ENCODE measurements around the gene ZNF444. TPM values are rescaled to one million over a fixed set of nuclear protein-coding genes. Genes with fewer than 3 reads are reported as not detected.
"Not testable (repeated sequence)": the region's sequence is repeated elsewhere in the genome, so short reads cannot be mapped to it uniquely, and the experiment has no call there.

ZNF444 gene
- total RNA-seq, 4 donors from 2014 or later: 32.0 to 78.2 (median 52.1) TPM

GRCh38 chr19:56096665-56097064 is 44.4 kb upstream of the ZNF444 start:
- H3K27me3 ChIP-seq: no peaks in the 10 kb centered on the region
- H3K36me3 ChIP-seq: peaks cover 6 to 70% (median 49%) of the 10 kb centered on the region in 4 donors
- WGBS: 85% methylated on average over 11 of the region's 13 CpGs
- H3K4me1 ChIP-seq: peaks cover under 1 to 21% (median 14%) of the 10 kb centered on the region in 4 donors
- no peak for DNase-seq (ENCODE audit: extremely low spot score)
- no peak overlapping the region for H3K4me3 ChIP-seq
- H3K27ac ChIP-seq (replicated peaks in 1 of 4): no peak overlapping the region
- TF ChIP-seq POLR2AphosphoS5 (IDR thresholded peaks at IDR 0.05): no peak
- TF ChIP-seq, protein P1, sequence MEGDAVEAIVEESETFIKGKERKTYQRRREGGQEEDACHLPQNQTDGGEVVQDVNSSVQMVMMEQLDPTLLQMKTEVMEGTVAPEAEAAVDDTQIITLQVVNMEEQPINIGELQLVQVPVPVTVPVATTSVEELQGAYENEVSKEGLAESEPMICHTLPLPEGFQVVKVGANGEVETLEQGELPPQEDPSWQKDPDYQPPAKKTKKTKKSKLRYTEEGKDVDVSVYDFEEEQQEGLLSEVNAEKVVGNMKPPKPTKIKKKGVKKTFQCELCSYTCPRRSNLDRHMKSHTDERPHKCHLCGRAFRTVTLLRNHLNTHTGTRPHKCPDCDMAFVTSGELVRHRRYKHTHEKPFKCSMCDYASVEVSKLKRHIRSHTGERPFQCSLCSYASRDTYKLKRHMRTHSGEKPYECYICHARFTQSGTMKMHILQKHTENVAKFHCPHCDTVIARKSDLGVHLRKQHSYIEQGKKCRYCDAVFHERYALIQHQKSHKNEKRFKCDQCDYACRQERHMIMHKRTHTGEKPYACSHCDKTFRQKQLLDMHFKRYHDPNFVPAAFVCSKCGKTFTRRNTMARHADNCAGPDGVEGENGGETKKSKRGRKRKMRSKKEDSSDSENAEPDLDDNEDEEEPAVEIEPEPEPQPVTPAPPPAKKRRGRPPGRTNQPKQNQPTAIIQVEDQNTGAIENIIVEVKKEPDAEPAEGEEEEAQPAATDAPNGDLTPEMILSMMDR (IDR thresholded peaks at IDR 0.05): no peak
- TF ChIP-seq POLR2A (IDR thresholded peaks at IDR 0.05; ENCODE audit: low read depth): no peak
- no peak for TF ChIP-seq EP300 (IDR thresholded peaks at IDR 0.05)
- H3K9me3 ChIP-seq: no peaks in the 10 kb centered on the region
- intact Hi-C loops (cut with DNase I): no loop called here

- 90% methylated on average over 23 of the region's 23 CpGs for WGBS
- Histone ChIP-seq H3K27me3 (no peaks in the 10 kb centered on the region), H3K9me3 (no peaks in the 10 kb centered on the region), H3K27ac (replicated peaks in 1 of 4) (no peak overlapping the region), H3K4me3 (no peak overlapping the region), H3K4me1 (peaks cover 0 to 21% (median 9%) of the 10 kb centered on the region in 4 donors), H3K36me3 (peaks cover 11 to 76% (median 55%) of the 10 kb centered on the region in 4 donors)
- no peak for TF ChIP-seq POLR2AphosphoS5 (IDR thresholded peaks at IDR 0.05)
- TF ChIP-seq POLR2A (IDR thresholded peaks at IDR 0.05; ENCODE audit: low read depth): no peak
- TF ChIP-seq EP300 (IDR thresholded peaks at IDR 0.05): no peak
- TF ChIP-seq, protein P1 (IDR thresholded peaks at IDR 0.05): no peak
- DNase-seq (ENCODE audit: extremely low spot score): no peak
- intact Hi-C loops (cut with DNase I): no loop called here
These were observed 43.8 kb upstream of the ZNF444 start for GRCh38 chr19:56097306-56097705.

- H3K27me3 ChIP-seq: no peaks in the 10 kb centered on the region
- WGBS: 92% methylated on average over 4 of the region's 7 CpGs
- H3K27ac ChIP-seq (replicated peaks in 1 of 4): no peak overlapping the region
- TF ChIP-seq POLR2A (IDR thresholded peaks at IDR 0.05; ENCODE audit: low read depth): no peak
- TF ChIP-seq, protein P1 (IDR thresholded peaks at IDR 0.05): no peak
- no peak for TF ChIP-seq EP300 (IDR thresholded peaks at IDR 0.05)
- TF ChIP-seq POLR2AphosphoS5 (IDR thresholded peaks at IDR 0.05): no peak
- peaks cover 3 to 26% (median 9%) of the 10 kb centered on the region in 4 donors for H3K4me1 ChIP-seq
- H3K4me3 ChIP-seq: no peak overlapping the region
- intact Hi-C loops (cut with DNase I): no loop called here
- no peaks in the 10 kb centered on the region for H3K9me3 ChIP-seq
- H3K36me3 ChIP-seq: peaks cover 11 to 79% (median 60%) of the 10 kb centered on the region in 4 donors
- DNase-seq (ENCODE audit: extremely low spot score): no peak
These were observed 43.3 kb upstream of the ZNF444 start for GRCh38 chr19:56097776-56098175.

- 96% methylated on average over 20 of the region's 21 CpGs for WGBS
- H3K27ac ChIP-seq (replicated peaks in 1 of 4); H3K4me3 ChIP-seq; H3K9me3 ChIP-seq; DNase-seq (ENCODE audit: extremely low spot score); intact Hi-C loops (cut with DNase I); H3K27me3 ChIP-seq: not testable (repeated sequence)
- Histone ChIP-seq H3K4me1 (peaks cover 8 to 30% (median 14%) of the 10 kb centered on the region in 4 donors), H3K36me3 (peaks cover 11 to 79% (median 62%) of the 10 kb centered on the region in 4 donors)
These were observed 42.9 kb upstream of the ZNF444 start for GRCh38 chr19:56098237-56098636.

GRCh38 chr19:56098731-56099568 is 42.1 kb upstream of the ZNF444 start:
- 91% methylated on average over 26 of the region's 34 CpGs for WGBS
- TF ChIP-seq POLR2A (IDR thresholded peaks at IDR 0.05; ENCODE audit: low read depth) (no peak), EP300 (IDR thresholded peaks at IDR 0.05) (no peak), POLR2AphosphoS5 (IDR thresholded peaks at IDR 0.05) (no peak)
- TF ChIP-seq, protein P1 (IDR thresholded peaks at IDR 0.05): no peak
- Histone ChIP-seq H3K27ac (replicated peaks in 1 of 4) (no peak overlapping the region), H3K4me1 (peaks cover 10 to 35% (median 16%) of the 10 kb centered on the region in 4 donors), H3K36me3 (peaks cover 11 to 76% (median 59%) of the 10 kb centered on the region in 4 donors), H3K27me3 (no peaks in the 10 kb centered on the region), H3K9me3 (no peaks in the 10 kb centered on the region), H3K4me3 (no peak overlapping the region)
- no peak for DNase-seq (ENCODE audit: extremely low spot score)
- intact Hi-C loops (cut with DNase I): no loop called here

Data from esophagus muscularis mucosa (tissue), 4 donors.